HEK293 (cell line): Measurements from ENCODE around the gene PLEKHH2.

ENCODE experiments used
- CTCF ChIP-seq: fragments of 450-650 bp; formaldehyde crosslinking; IDR thresholded peaks from 2 replicates; pipeline ENCODE4 v1.5.1; 2016; ENCODE audit warnings: missing biosample characterization, missing genetic modification characterization
- ZNF580 ChIP-seq: fragments of 450-650 bp; formaldehyde crosslinking; IDR thresholded peaks from 2 replicates; pipeline ENCODE4 v1.5.1; 2016; ENCODE audit warnings: missing biosample characterization, missing genetic modification characterization

GRCh38 chr2:43751476-43751990, 114.5 kb downstream of the PLEKHH2 start:
- TF ChIP-seq CTCF (tag by site-specific recombination) (no peak), ZNF580 (tag by site-specific recombination) (no peak)
